Activated T-cell treated with anti-CD3 and anti-CD28 coated beads, Interleukin-2, amount 50 U/mL, for 4 hours (primary cell): Measurements from ENCODE around the gene HNRNPH1. TPM values are rescaled to one million over a fixed set of nuclear protein-coding genes. Genes with fewer than 3 reads are reported as not detected.

Experiments
- ATAC-seq, 2 donors: fragments of 200-7000 bp; cut with Tn5 transposase; one replicate each; pipeline ENCODE4 v1.10.0; 2021
- DNase-seq: peaks from one replicate; pipeline ENCODE4 v3.0.0-alpha.2; 2020
- H3K27me3 Mint-ChIP-seq: one replicate; pipeline ENCODE4 v1.8.0; 2021; ENCODE audit warnings: low read depth, mixed read lengths
- H3K36me3 Mint-ChIP-seq: one replicate; pipeline ENCODE4 v1.8.0; 2022; ENCODE audit warnings: mixed read lengths; ENCODE audit not compliant: insufficient read depth
- H3K4me1 Mint-ChIP-seq: one replicate; pipeline ENCODE4 v1.8.0; 2021; ENCODE audit warnings: low read depth, mixed read lengths
- H3K4me3 Mint-ChIP-seq: one replicate; pipeline ENCODE4 v1.8.0; 2021; ENCODE audit warnings: mild to moderate bottlenecking, moderate library complexity, mixed read lengths
- H3K9me3 Mint-ChIP-seq: one replicate; pipeline ENCODE4 v1.8.0; 2021; ENCODE audit warnings: mixed read lengths
- total RNA-seq, 3 donors: library from RNA; stranded (reverse); gene quantifications; one replicate each; pipeline ENCODE4 v1.2.1, GENCODE V29; 2021

The HNRNPH1 gene
- total RNA-seq, 3 donors from 2014 or later: 1,008 to 1,029 (median 1,012) TPM

DNA sequence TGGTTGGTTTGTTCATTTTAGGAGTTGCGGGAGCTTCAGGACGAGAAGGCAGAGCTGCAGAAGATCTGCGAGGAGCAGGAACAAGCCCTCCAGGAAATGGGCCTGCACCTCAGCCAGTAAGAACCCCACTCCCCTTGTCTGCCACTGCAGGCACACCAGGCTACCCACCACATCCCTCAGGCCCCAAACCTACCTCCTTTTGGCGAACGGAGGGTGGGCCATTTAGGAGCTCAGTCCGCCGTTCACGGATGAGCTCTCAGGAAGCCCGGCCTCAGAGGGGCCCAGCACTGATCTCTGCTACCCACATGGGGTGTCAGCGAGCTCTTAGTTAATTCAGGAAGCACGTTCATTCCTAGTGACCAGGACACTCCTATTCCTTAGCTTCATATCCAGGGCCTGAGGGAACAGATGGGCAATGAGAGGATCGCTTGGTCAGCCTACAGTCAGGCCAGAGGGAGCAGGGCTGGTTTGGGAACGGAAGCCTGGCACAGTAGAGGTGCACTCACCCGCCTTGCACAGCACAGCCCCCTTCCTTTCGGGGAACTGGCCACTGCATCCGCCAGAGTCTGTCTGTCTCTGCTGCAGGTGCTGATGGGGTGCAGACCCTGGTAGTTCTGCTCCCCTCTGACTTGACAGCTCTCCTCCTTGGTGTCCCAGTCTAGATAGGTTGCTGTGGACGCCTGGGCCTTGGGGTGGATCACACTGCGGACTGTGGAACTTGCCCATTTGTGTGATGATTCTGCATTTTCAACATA, 21.4 kb downstream of the HNRNPH1 start:
- H3K4me1 Mint-ChIP-seq: no peaks in the 10 kb centered on the region

DNA sequence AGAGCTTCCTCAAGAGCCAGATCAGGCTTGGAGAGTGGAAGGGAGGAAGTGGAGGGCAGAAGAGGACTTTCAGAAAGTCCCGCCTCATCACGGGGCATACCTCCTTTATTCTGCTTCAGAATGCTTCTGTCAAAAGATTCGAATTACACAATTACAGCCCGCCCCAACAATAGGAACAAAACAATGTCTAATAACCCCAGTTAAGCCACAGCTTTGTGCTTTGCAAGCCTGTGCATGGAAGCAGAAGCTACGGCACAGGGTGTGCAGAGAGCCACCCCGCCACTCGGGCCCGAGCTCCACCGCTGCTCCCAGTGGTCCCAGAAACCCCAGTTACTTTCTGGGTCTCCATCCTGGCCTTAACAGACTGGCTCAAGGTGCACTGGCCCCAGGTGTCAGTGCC, 23.5 kb downstream of the HNRNPH1 start:
- Mint-ChIP-seq H3K4me3 (no peak overlapping the region), H3K9me3 (no peaks in the 10 kb centered on the region), H3K27me3 (no peaks in the 10 kb centered on the region), H3K4me1 (no peaks in the 10 kb centered on the region), H3K36me3 (peaks cover 30% of the 10 kb centered on the region)
- no peak for DNase-seq
- ATAC-seq: no peak

More for the DNA sequence above, 21.4 kb downstream of the HNRNPH1 start:
- ATAC-seq: no peak
- H3K9me3 Mint-ChIP-seq: no peaks in the 10 kb centered on the region
- DNase-seq: no peak
- H3K27me3 Mint-ChIP-seq: no peaks in the 10 kb centered on the region
- H3K36me3 Mint-ChIP-seq: peaks cover 26% of the 10 kb centered on the region
- H3K4me3 Mint-ChIP-seq: no peak overlapping the region

DNA sequence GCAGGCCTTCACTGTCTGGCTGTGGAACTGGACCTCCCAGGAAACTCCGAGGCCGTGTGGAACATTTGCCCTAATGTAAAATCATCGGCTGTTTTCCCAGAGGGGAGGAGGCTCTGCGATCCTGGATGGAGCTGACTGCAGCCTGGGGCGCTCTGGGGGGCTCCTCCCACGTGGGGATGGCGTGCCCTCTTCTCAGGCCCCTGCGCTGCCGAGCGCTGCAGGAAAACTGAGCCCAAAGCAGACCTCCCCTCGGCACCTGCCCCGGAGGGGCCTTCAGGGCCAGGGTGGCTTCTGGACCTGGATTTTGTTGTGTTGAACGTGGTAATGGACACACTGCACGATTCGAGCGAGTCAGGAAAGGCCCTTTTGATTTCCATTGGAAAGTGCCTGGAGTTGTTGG, 23.9 kb downstream of the HNRNPH1 start:
- H3K9me3 Mint-ChIP-seq: no peaks in the 10 kb centered on the region
- ATAC-seq: no peak

DNA sequence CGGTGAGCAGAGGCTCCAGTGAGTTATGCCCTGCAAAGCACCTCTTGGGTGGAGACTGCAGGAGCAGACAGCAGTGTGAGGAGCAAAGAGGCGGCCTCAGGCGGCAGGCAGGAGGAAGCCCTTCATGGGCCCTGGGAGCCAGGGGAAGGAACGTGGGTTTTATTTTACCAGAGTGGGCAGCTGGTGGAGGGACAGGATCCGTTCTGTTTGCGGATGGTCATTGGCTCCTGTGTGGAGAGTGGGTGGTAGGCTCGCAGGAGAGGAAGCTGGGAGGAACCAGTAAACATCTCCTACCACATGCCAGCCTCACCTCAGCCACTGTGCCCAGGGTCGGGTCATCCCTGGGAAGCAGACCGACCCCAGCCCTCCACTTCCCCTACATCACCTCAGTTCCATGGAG, 24.4 kb downstream of the HNRNPH1 start:
- Mint-ChIP-seq H3K27me3 (no peaks in the 10 kb centered on the region), H3K9me3 (no peaks in the 10 kb centered on the region), H3K4me3 (no peak overlapping the region), H3K4me1 (no peaks in the 10 kb centered on the region), H3K36me3 (peaks cover 31% of the 10 kb centered on the region)
- DNase-seq (no peak), ATAC-seq (no peak)

More for the DNA sequence above, 23.9 kb downstream of the HNRNPH1 start:
- Mint-ChIP-seq H3K36me3 (peaks cover 30% of the 10 kb centered on the region), H3K27me3 (no peaks in the 10 kb centered on the region), H3K4me1 (no peaks in the 10 kb centered on the region), H3K4me3 (no peak overlapping the region)
- no peak for DNase-seq

DNA sequence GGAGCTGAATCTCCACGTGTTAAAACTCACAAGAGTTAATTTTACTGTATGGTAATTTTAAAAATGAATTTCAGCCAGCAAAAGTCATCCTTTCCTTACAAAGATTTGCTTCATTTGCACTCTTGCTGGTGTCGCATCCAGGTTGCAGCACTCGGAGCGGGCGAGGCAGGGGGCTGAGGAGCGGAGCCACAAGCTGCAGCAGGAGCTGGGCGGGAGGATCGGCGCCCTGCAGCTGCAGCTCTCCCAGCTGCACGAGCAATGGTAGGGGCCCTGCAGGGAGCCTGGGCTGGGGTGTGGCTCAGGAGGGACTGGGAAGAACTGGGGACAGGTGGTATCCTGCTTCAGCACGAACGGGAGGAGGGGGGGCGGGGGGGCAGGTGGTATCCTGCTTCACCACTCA, 27.1 kb downstream of the HNRNPH1 start:
- DNase-seq (no peak), ATAC-seq (no peak)
- Mint-ChIP-seq H3K4me1 (no peaks in the 10 kb centered on the region), H3K36me3 (peaks cover 39% of the 10 kb centered on the region), H3K9me3 (no peaks in the 10 kb centered on the region), H3K27me3 (no peaks in the 10 kb centered on the region), H3K4me3 (no peak overlapping the region)

DNA sequence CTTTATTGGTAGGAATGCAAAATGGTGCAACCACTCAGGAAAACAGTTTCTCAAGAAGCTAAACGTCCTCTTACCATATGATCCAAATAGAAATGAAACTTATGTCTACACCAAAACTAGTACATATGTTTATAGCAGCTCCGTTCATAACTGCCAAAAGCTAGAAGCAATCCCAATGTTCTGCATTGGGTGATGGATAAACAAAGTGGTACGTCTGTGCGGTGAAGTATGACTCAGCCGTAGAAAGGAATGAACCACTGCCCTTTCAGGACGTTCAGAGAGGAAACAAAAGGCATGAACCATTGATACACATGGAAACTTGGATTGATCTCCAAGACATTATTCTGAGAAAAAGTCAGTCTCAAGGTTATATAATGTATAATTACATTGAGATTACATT, 27.6 kb downstream of the HNRNPH1 start:
- no peak overlapping the region for H3K4me3 Mint-ChIP-seq
- H3K4me1 Mint-ChIP-seq: no peaks in the 10 kb centered on the region
- H3K36me3 Mint-ChIP-seq: peaks cover 39% of the 10 kb centered on the region
- H3K27me3 Mint-ChIP-seq: no peaks in the 10 kb centered on the region
- H3K9me3 Mint-ChIP-seq: no peaks in the 10 kb centered on the region
- ATAC-seq (no peak), DNase-seq (no peak)

DNA sequence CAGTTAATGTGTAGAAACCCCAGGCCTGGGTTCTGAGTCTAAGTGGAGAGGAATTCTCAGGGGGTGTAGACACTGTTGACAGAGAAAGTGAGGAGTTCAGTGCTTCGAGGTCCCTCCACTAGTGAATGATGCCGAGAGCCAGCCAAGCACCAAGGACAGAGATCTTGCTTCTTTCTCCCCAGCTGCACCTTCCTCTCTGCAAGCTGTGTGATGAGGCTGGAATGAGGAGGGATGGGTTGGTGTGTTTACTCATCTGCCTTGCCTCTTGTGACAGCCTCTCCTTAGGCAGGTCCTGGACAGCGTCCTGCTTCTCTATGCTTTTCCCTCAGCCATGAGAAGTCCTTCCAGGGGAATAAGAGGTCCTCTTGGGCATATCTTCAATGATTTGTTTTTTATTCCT, 35.3 kb downstream of the HNRNPH1 start:
- Mint-ChIP-seq H3K4me3 (no peak overlapping the region), H3K4me1 (no peaks in the 10 kb centered on the region), H3K9me3 (no peaks in the 10 kb centered on the region), H3K27me3 (no peaks in the 10 kb centered on the region), H3K36me3 (peaks cover 23% of the 10 kb centered on the region)
- ATAC-seq: no peak
- DNase-seq: no peak

DNA sequence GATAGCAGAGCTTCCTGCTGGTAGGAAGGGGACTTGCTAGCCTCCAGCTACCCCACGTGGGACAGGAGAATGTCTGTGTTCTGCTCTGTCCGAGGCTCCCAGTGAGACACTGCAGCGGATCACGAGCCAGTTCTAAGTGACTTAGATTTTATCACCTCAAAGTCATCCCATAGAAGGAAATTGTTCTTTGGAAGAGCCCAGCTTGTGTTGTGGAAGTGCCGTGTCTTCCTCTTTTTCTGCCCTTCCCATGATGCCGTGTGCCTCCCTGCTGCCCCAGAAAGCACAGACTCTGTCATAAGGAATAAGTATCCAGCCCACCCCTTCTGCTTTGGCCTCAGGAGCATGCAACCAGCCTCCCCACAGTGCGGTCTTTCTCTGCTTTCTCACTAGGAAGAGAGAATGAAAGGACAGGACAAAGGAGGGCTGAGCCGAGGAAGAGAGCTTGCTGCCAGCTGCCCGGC, 37.5 kb downstream of the HNRNPH1 start:
- Mint-ChIP-seq H3K36me3 (peaks cover 18% of the 10 kb centered on the region), H3K27me3 (no peaks in the 10 kb centered on the region), H3K9me3 (no peaks in the 10 kb centered on the region), H3K4me3 (no peak overlapping the region), H3K4me1 (no peaks in the 10 kb centered on the region)
- DNase-seq (no peak), ATAC-seq (no peak)

DNA sequence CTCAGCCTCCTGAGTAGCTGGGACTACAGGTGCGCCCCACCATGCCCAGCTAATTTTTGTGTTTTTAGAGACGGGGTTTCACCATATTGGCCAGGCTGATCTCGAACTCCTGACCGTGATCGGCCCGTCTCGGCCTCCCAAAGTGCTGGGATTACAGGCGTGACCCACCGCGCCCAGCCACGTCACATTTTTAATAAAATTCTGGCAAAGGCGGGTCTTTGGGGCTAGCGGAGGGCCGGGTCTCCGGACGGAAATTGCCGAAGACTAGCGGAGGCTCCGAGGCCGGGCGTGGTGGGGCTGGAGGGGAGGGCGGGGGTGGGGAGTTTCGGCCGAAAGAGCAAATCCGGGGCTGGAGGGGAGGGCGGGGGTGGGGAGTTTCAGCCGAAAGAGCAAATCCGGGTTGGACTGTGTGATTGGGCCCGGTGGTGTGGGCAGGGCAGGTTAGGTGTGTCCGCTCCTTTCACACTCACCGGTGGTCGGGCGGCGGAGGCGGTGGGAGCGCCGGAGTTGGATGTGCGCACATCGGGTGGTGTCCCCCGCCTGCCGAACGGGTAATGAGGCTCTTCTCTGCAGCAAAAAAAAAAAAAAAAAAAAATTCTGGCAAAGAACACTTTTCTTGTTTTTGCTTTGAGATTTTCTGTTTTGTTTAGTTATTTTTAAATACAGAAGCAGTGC, 46.0 kb downstream of the HNRNPH1 start:
- Mint-ChIP-seq H3K9me3 (no peaks in the 10 kb centered on the region), H3K27me3 (no peaks in the 10 kb centered on the region), H3K36me3 (peaks cover 16% of the 10 kb centered on the region), H3K4me3 (no peak overlapping the region), H3K4me1 (no peaks in the 10 kb centered on the region)
- DNase-seq (no peak), ATAC-seq (no peak)

DNA sequence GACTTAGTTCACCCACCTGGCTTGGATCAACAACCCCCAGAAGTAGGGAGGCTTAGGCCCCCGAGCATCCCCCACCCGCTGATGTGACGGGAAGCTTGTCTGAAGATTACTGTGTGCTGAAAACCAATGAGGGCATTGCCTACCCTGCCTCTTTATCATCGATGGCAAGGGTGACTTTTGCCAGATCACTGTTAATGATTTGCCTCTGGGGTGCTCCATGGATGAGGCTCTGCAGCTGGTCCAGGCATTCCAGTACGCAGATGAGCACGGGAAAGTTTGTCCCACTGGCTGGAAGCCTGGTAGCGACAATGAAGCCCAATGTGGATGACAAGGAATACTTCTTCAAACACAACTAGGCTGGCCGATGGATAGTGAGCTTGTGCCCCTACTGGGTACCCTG, 51.1 kb downstream of the HNRNPH1 start:
- H3K4me3 Mint-ChIP-seq: no peak overlapping the region
- ATAC-seq (no peak), DNase-seq (no peak)
- H3K27me3 Mint-ChIP-seq: no peaks in the 10 kb centered on the region
- H3K9me3 Mint-ChIP-seq: no peaks in the 10 kb centered on the region
- H3K4me1 Mint-ChIP-seq: no peaks in the 10 kb centered on the region
- peaks cover 32% of the 10 kb centered on the region for H3K36me3 Mint-ChIP-seq

DNA sequence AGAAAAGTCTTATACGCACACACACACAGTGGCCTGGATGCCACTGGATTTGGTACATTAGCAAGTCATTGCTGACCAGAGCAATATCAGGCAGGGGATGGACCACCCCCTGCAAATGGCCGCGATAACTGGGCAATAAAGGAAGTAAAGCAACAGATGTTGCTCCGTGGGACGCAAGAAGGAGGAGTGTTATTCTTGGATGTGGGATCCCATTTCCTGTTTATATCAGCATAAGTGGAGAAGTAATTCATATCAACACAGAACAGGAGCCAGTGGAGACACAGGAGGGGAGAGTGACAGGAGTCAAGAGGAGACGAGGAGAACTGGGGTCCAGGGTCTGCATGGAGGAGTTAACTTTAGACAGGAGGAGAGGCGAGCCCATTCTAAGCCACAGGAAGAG, 54.8 kb downstream of the HNRNPH1 start:
- no peak for ATAC-seq

DNA sequence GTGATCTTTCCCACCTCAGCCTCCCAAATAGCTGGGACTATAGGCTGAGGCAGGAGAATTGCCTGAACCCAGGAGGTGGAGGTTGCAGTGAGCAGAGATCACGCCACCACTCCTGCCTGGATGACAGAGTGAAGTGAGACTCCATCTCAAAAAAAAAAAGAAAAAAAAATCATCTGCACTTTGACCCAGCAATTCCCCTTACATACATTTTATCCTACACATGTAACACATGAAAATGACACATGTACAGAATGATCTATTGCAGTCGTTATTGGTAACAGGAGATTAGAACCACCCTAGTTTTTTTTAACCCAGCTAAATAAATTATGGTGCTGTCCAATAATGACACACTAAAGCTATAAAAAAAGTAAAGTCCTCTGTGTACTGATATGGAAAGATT, 58.9 kb downstream of the HNRNPH1 start:
- Mint-ChIP-seq H3K36me3 (peaks cover 27% of the 10 kb centered on the region), H3K9me3 (no peaks in the 10 kb centered on the region), H3K4me1 (peaks cover 4% of the 10 kb centered on the region), H3K27me3 (no peaks in the 10 kb centered on the region), H3K4me3 (no peak overlapping the region)
- no peak for DNase-seq
- ATAC-seq: no peak

More for the DNA sequence above, 54.8 kb downstream of the HNRNPH1 start:
- Mint-ChIP-seq H3K4me3 (no peak overlapping the region), H3K36me3 (peaks cover 28% of the 10 kb centered on the region), H3K27me3 (no peaks in the 10 kb centered on the region), H3K9me3 (no peaks in the 10 kb centered on the region), H3K4me1 (no peaks in the 10 kb centered on the region)
- no peak for DNase-seq
